WTC11 (cell line): Measurements from ENCODE around the gene DAB1. TPM values are rescaled to one million over a fixed set of nuclear protein-coding genes. Genes with fewer than 3 reads are reported as not detected.

Source experiments
- ATAC-seq: fragments of 200-7000 bp; cut with Tn5 transposase; 2 replicates; pipeline ENCODE4 v1.10.0; 2021; ENCODE audit warnings: mild to moderate bottlenecking, moderate library complexity
- CTCF ChIA-PET: fragments of 300-600 bp; sonication (Branson Sonifier 250); formaldehyde crosslinking; loops from one replicate; lab custom pipeline; 2021; ENCODE audit warnings: antibody characterized with exemption; lab: Charles Lee
- POLR2A ChIA-PET: fragments of 350-600 bp; sonication (Branson Sonifier 250); formaldehyde crosslinking; loops from one replicate; lab custom pipeline; 2021; ENCODE audit warnings: antibody characterized with exemption; lab: Charles Lee
- DNase-seq: peaks from one replicate; pipeline ENCODE4 v3.0.0; 2021; ENCODE audit warnings: low spot score
- H3K27ac Mint-ChIP-seq: 2 replicates; pipeline ENCODE4 v1.8.0; 2021; ENCODE audit warnings: mixed read lengths
- H3K27me3 Mint-ChIP-seq: 2 replicates; pipeline ENCODE4 v1.8.0; 2021; ENCODE audit warnings: low read depth, mild to moderate bottlenecking, moderate library complexity, mixed read lengths
- H3K36me3 Mint-ChIP-seq: 2 replicates; pipeline ENCODE4 v1.8.0; 2021; ENCODE audit warnings: mixed read lengths
- H3K4me1 Mint-ChIP-seq: 2 replicates; pipeline ENCODE4 v1.8.0; 2022; ENCODE audit warnings: mixed read lengths
- H3K4me3 Mint-ChIP-seq: 2 replicates; pipeline ENCODE4 v1.8.0; 2021; ENCODE audit warnings: mild to moderate bottlenecking, moderate library complexity, mixed read lengths
- H3K9me3 Mint-ChIP-seq: 2 replicates; pipeline ENCODE4 v1.8.0; 2021; ENCODE audit warnings: mixed read lengths
- CBFB ChIP-seq: sonication (generic); formaldehyde crosslinking; IDR thresholded peaks from 2 replicates; pipeline ENCODE4 v1.8.1; 2022; ENCODE audit warnings: mild to moderate bottlenecking, low read depth, missing genetic modification reagents
- FOXJ3 ChIP-seq: sonication (generic); formaldehyde crosslinking; IDR thresholded peaks from 2 replicates; pipeline ENCODE4 v1.9.0; 2021; ENCODE audit warnings: missing genetic modification reagents, mild to moderate bottlenecking, borderline replicate concordance
- KAT7 ChIP-seq: sonication (generic); formaldehyde crosslinking; IDR thresholded peaks from 2 replicates; pipeline ENCODE4 v1.8.1; 2023; ENCODE audit warnings: missing genetic modification reagents, mild to moderate bottlenecking, borderline replicate concordance
- RORB ChIP-seq: fragments of 250-450 bp; sonication (Bioruptor Pico); IDR thresholded peaks from 2 replicates; pipeline ENCODE4 v1.9.0; 2021; ENCODE audit warnings: mild to moderate bottlenecking
- TP53 ChIP-seq: sonication (generic); formaldehyde crosslinking; IDR thresholded peaks from 2 replicates; pipeline ENCODE4 v1.8.1; 2023; ENCODE audit warnings: mild to moderate bottlenecking, missing genetic modification reagents
- ZNF121 ChIP-seq: sonication (generic); formaldehyde crosslinking; IDR thresholded peaks from 2 replicates; pipeline ENCODE4 v1.8.0; 2023; ENCODE audit warnings: missing genetic modification reagents
- ZNF671 ChIP-seq: fragments of 250-450 bp; sonication (Bioruptor Pico); IDR thresholded peaks from 2 replicates; pipeline ENCODE4 v1.8.0; 2021; ENCODE audit warnings: mild to moderate bottlenecking
- total RNA-seq: library from RNA; stranded (reverse); gene quantifications from 3 replicates; pipeline ENCODE4 v1.2.3, GENCODE V29; 2021
- TF ChIP-seq, protein P1 (sequence below): sonication (generic); formaldehyde crosslinking; IDR thresholded peaks from 2 replicates; pipeline ENCODE4 v1.8.0; 2023; ENCODE audit warnings: missing genetic modification reagents, mild to moderate bottlenecking, borderline replicate concordance
- TF ChIP-seq, protein P2 (sequence below): sonication (generic); formaldehyde crosslinking; IDR thresholded peaks from 2 replicates; pipeline ENCODE4 v1.8.0; 2022; ENCODE audit warnings: mild to moderate bottlenecking, missing genetic modification reagents
- TF ChIP-seq, protein P3 (sequence below): fragments of 250-450 bp; sonication (Bioruptor Pico); IDR thresholded peaks from 2 replicates; pipeline ENCODE4 v1.9.0; 2021; ENCODE audit warnings: moderate library complexity, mild to moderate bottlenecking, inconsistent platforms, borderline replicate concordance
- TF ChIP-seq, protein P4 (sequence below): sonication (generic); formaldehyde crosslinking; IDR thresholded peaks from 2 replicates; pipeline ENCODE4 v1.8.0; 2022; ENCODE audit warnings: mild to moderate bottlenecking, missing genetic modification reagents
- TF ChIP-seq, protein P5 (sequence below): sonication (generic); formaldehyde crosslinking; IDR thresholded peaks from 2 replicates; pipeline ENCODE4 v1.8.0; 2023; ENCODE audit warnings: mild to moderate bottlenecking, missing genetic modification reagents
- TF ChIP-seq, protein P6 (sequence below): sonication (generic); formaldehyde crosslinking; IDR thresholded peaks from 2 replicates; pipeline ENCODE4 v1.8.1; 2022; ENCODE audit warnings: mild to moderate bottlenecking, moderate library complexity, missing genetic modification reagents
- TF ChIP-seq, protein P7 (sequence below): sonication (generic); formaldehyde crosslinking; IDR thresholded peaks from 2 replicates; pipeline ENCODE4 v1.8.1; 2022; ENCODE audit warnings: mild to moderate bottlenecking, missing genetic modification reagents, moderate library complexity, borderline replicate concordance

The DAB1 gene
- total RNA-seq, 1 experiment from 2014 or later = 10.7 TPM

DNA sequence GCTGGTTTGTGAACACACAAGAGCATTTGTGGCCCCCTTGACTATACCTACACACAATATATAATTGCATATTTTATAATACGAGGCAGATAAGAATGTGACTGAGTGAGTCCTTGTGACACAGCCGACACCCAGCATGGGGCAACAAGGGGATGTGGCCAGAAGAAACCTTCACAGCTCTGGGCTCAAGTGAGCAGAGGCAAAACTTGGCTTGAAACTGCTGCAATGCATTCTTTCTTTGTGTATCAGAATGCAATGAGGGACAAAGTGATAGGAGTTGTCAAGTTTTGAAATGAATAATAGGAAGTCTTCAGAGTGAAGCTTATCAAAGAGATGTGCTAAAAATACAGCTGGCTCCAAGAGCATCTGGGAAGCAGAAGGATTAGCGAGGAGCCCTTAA, 334.0 kb downstream of the DAB1 start (continued):
- TF ChIP-seq, protein P1, sequence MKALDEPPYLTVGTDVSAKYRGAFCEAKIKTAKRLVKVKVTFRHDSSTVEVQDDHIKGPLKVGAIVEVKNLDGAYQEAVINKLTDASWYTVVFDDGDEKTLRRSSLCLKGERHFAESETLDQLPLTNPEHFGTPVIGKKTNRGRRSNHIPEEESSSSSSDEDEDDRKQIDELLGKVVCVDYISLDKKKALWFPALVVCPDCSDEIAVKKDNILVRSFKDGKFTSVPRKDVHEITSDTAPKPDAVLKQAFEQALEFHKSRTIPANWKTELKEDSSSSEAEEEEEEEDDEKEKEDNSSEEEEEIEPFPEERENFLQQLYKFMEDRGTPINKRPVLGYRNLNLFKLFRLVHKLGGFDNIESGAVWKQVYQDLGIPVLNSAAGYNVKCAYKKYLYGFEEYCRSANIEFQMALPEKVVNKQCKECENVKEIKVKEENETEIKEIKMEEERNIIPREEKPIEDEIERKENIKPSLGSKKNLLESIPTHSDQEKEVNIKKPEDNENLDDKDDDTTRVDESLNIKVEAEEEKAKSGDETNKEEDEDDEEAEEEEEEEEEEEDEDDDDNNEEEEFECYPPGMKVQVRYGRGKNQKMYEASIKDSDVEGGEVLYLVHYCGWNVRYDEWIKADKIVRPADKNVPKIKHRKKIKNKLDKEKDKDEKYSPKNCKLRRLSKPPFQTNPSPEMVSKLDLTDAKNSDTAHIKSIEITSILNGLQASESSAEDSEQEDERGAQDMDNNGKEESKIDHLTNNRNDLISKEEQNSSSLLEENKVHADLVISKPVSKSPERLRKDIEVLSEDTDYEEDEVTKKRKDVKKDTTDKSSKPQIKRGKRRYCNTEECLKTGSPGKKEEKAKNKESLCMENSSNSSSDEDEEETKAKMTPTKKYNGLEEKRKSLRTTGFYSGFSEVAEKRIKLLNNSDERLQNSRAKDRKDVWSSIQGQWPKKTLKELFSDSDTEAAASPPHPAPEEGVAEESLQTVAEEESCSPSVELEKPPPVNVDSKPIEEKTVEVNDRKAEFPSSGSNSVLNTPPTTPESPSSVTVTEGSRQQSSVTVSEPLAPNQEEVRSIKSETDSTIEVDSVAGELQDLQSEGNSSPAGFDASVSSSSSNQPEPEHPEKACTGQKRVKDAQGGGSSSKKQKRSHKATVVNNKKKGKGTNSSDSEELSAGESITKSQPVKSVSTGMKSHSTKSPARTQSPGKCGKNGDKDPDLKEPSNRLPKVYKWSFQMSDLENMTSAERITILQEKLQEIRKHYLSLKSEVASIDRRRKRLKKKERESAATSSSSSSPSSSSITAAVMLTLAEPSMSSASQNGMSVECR (CRISPR knock-in tag) = no peak
- no peak for TF ChIP-seq RORB
- TF ChIP-seq KAT7 (CRISPR knock-in tag) = no peak
- TF ChIP-seq, protein P2, sequence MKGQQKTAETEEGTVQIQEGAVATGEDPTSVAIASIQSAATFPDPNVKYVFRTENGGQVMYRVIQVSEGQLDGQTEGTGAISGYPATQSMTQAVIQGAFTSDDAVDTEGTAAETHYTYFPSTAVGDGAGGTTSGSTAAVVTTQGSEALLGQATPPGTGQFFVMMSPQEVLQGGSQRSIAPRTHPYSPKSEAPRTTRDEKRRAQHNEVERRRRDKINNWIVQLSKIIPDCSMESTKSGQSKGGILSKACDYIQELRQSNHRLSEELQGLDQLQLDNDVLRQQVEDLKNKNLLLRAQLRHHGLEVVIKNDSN = no peak
- TF ChIP-seq, all 79 proteins: peak for 0

DNA sequence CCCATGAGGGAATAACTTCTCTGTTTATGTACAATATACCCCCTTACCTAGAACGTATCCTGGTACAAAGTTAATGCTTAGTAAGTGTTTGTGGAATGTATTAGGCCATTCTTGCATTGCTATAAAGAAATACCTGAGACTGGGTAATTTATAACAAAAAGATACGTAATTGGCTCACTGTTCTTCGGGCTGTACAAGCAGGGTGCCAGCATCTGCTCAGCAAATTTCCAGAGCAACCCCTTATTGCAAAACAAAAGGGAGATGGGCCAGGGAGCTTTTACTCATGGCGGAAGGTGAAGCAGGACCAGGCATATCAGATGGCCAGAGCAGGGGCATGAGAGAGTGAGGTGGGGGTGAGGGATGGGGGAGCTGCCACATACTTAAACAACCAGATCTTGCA, 334.6 kb downstream of the DAB1 start:
- Mint-ChIP-seq H3K4me1 (peaks cover 11% of the 10 kb centered on the region), H3K9me3 (no peaks in the 10 kb centered on the region), H3K27me3 (no peaks in the 10 kb centered on the region), H3K4me3 (no peak overlapping the region), H3K27ac (no peak overlapping the region), H3K36me3 (no peaks in the 10 kb centered on the region)
- DNase-seq (no peak), ATAC-seq (no peak)
- ChIA-PET POLR2A (no interaction called here), CTCF (no interaction called here)
- TF ChIP-seq, protein P3, sequence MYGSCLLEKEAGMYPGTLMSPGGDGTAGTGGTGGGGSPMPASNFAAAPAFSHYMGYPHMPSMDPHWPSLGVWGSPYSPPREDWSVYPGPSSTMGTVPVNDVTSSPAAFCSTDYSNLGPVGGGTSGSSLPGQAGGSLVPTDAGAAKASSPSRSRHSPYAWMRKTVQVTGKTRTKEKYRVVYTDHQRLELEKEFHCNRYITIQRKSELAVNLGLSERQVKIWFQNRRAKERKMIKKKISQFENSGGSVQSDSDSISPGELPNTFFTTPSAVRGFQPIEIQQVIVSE = no peak
- TF ChIP-seq CBFB = no peak
- TF ChIP-seq, protein P4, sequence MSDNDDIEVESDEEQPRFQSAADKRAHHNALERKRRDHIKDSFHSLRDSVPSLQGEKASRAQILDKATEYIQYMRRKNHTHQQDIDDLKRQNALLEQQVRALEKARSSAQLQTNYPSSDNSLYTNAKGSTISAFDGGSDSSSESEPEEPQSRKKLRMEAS = no peak

DNA sequence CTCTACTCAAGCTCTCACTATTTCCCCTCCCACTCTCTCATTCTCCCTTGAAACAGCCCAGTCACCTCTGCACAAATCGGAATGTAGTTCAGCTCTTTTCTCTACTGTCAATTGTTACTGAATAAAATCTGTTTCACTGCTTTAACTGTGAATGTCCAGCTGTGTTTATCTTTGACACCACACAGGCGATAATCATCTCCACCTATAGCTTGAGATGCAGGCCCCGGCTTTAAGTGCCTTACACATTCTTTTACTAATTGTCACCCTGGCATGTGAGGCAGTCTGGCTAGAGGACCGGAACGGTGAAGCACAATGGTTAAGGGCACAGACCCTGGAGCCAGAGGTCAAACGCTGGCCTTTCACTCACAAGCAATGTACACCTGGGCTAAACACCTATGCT, 335.2 kb downstream of the DAB1 start:
- CTCF ChIA-PET = no interaction called here
- DNase-seq (no peak), ATAC-seq (no peak)
- Mint-ChIP-seq H3K27ac (no peak overlapping the region), H3K27me3 (no peaks in the 10 kb centered on the region), H3K4me1 (peaks cover 8% of the 10 kb centered on the region), H3K36me3 (no peaks in the 10 kb centered on the region), H3K4me3 (no peak overlapping the region), H3K9me3 (no peaks in the 10 kb centered on the region)
- POLR2A ChIA-PET = no interaction called here
- TF ChIP-seq, protein P2 = no peak
- TF ChIP-seq TP53 (CRISPR knock-in tag) = no peak
- no peak for TF ChIP-seq FOXJ3 (CRISPR knock-in tag)
- TF ChIP-seq, protein P1 (CRISPR knock-in tag) = no peak
- TF ChIP-seq, protein P5, sequence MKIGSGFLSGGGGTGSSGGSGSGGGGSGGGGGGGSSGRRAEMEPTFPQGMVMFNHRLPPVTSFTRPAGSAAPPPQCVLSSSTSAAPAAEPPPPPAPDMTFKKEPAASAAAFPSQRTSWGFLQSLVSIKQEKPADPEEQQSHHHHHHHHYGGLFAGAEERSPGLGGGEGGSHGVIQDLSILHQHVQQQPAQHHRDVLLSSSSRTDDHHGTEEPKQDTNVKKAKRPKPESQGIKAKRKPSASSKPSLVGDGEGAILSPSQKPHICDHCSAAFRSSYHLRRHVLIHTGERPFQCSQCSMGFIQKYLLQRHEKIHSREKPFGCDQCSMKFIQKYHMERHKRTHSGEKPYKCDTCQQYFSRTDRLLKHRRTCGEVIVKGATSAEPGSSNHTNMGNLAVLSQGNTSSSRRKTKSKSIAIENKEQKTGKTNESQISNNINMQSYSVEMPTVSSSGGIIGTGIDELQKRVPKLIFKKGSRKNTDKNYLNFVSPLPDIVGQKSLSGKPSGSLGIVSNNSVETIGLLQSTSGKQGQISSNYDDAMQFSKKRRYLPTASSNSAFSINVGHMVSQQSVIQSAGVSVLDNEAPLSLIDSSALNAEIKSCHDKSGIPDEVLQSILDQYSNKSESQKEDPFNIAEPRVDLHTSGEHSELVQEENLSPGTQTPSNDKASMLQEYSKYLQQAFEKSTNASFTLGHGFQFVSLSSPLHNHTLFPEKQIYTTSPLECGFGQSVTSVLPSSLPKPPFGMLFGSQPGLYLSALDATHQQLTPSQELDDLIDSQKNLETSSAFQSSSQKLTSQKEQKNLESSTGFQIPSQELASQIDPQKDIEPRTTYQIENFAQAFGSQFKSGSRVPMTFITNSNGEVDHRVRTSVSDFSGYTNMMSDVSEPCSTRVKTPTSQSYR = no peak
- TF ChIP-seq ZNF121 (CRISPR knock-in tag) = no peak
- no peak for TF ChIP-seq ZNF671 (CRISPR knock-in tag)
- TF ChIP-seq, protein P6, sequence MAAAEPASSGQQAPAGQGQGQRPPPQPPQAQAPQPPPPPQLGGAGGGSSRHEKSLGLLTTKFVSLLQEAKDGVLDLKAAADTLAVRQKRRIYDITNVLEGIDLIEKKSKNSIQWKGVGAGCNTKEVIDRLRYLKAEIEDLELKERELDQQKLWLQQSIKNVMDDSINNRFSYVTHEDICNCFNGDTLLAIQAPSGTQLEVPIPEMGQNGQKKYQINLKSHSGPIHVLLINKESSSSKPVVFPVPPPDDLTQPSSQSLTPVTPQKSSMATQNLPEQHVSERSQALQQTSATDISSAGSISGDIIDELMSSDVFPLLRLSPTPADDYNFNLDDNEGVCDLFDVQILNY (CRISPR knock-in tag) = no peak
- TF ChIP-seq, protein P7, sequence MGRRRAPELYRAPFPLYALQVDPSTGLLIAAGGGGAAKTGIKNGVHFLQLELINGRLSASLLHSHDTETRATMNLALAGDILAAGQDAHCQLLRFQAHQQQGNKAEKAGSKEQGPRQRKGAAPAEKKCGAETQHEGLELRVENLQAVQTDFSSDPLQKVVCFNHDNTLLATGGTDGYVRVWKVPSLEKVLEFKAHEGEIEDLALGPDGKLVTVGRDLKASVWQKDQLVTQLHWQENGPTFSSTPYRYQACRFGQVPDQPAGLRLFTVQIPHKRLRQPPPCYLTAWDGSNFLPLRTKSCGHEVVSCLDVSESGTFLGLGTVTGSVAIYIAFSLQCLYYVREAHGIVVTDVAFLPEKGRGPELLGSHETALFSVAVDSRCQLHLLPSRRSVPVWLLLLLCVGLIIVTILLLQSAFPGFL = no peak
